HCT116 (cell line): Measurements from ENCODE around the gene BLTP3A. TPM values are rescaled to one million over a fixed set of nuclear protein-coding genes. Genes with fewer than 3 reads are reported as not detected.

Experiments used
- ATAC-seq: fragments of 200-7000 bp; cut with Tn5 transposase; 2 replicates; pipeline ENCODE4 v1.9.1; 2020; ENCODE audit warnings: mild to moderate bottlenecking, moderate library complexity
- BruUV-seq: library from RNA; stranded (reverse); fragments of 400-500 nt; replicated peaks from 2 replicates; lab custom pipeline; 2021; lab: Mats Ljungman, UMichigan
- CTCF ChIA-PET: fragments of 300-600 bp; sonication (Branson Sonifier 250); formaldehyde crosslinking; loops from one replicate; lab custom pipeline; 2021; ENCODE audit warnings: antibody characterized with exemption; lab: Charles Lee
- POLR2A ChIA-PET: fragments of 300-600, 350-600 bp; sonication (Branson Sonifier 250); formaldehyde crosslinking; loops from one replicate; lab custom pipeline; 2021; ENCODE audit warnings: antibody characterized with exemption; lab: Charles Lee
- RAD21 ChIA-PET, 2 experiments: fragments of 300-600 bp; sonication (Branson Sonifier 250); formaldehyde crosslinking; loops; one replicate each; lab custom pipeline; 2023; ENCODE audit warnings: low total read pairs in 2 of 2; ENCODE audit not compliant: uncharacterized antibody in 2 of 2, unreplicated experiment in 2 of 2, low non-redundant PET in 1 of 2; lab: Charles Lee
- DNase-seq: peaks from one replicate; pipeline ENCODE4 v3.0.0-alpha.2; 2010; ENCODE audit warnings: low read depth, low spot score
- H2AFZ ChIP-seq: fragments of 200-600 bp; shearing (Covaris generic), sonication (generic); 2 replicates; pipeline ENCODE4 v1.6.1; 2017; ENCODE audit warnings: low read depth, mixed run types, mixed read lengths, antibody characterized with exemption, low read length; ENCODE audit not compliant: poor library complexity, severe bottlenecking
- H3K27ac ChIP-seq: 2 replicates; pipeline ENCODE4 v1.5.1; 2012; ENCODE audit warnings: low read depth, low read length
- H3K27me3 ChIP-seq: fragments of 200-600 bp; sonication (generic); 2 replicates; pipeline ENCODE4 v1.6.1; 2016; ENCODE audit warnings: mixed run types, low read length, mixed read lengths; ENCODE audit not compliant: insufficient read depth
- H3K36me3 ChIP-seq, 2 experiments: fragments of 200-500 bp in 1 of 2; fragments of 200-600 bp in 1 of 2; sonication (Bioruptor generic) in 1 of 2; sonication (generic) in 1 of 2; 2 replicates each; pipeline versions ENCODE4 v1.5.1 to v1.6.1; 2014 to 2016; ENCODE audit warnings: low read length in 2 of 2, inconsistent platforms in 1 of 2, mixed read lengths in 1 of 2, mixed run types in 1 of 2; ENCODE audit not compliant: insufficient read depth in 2 of 2, control insufficient read depth in 1 of 2
- H3K4me1 ChIP-seq, 2 experiments: fragments of 200-600 bp in 1 of 2; sonication (generic) in 1 of 2; 2 replicates each; pipeline versions ENCODE4 v1.5.1 to v1.6.1; 2012 to 2017; ENCODE audit warnings: low read length in 2 of 2, inconsistent platforms in 1 of 2, mild to moderate bottlenecking in 1 of 2, mixed read lengths in 1 of 2, mixed run types in 1 of 2, moderate library complexity in 1 of 2; ENCODE audit not compliant: insufficient read depth in 2 of 2, control insufficient read depth in 1 of 2
- H3K4me2 ChIP-seq: fragments of 200-600 bp; sonication (generic); 2 replicates; pipeline ENCODE4 v1.6.1; 2017; ENCODE audit warnings: mixed run types, low read length, mixed read lengths
- H3K4me3 ChIP-seq, 2 experiments: fragments of 200-600 bp in 1 of 2; sonication (generic) in 1 of 2; replicated peaks in 1 of 2; 2 replicates each; pipeline ENCODE4 v1.5.1; 2011 to 2016; ENCODE audit warnings: low read length in 2 of 2, control low read depth in 1 of 2, low read depth in 1 of 2, mild to moderate bottlenecking in 1 of 2, mixed read lengths in 1 of 2, mixed run types in 1 of 2
- H3K79me2 ChIP-seq: fragments of 200-600 bp; sonication (generic); 2 replicates; pipeline ENCODE4 v1.6.1; 2017; ENCODE audit warnings: mild to moderate bottlenecking, mixed run types, low read length, moderate library complexity, mixed read lengths; ENCODE audit not compliant: insufficient read depth
- H3K9ac ChIP-seq: fragments of 200-600 bp; sonication (generic); 2 replicates; pipeline ENCODE4 v1.6.1; 2016; ENCODE audit warnings: low read length, mixed read lengths
- H3K9me2 ChIP-seq: fragments of 200-600 bp; sonication (generic), shearing (Covaris generic); 2 replicates; pipeline ENCODE4 v1.6.1; 2017; ENCODE audit warnings: mixed run types, mild to moderate bottlenecking, moderate library complexity; ENCODE audit not compliant: insufficient read depth
- H3K9me3 ChIP-seq, 2 experiments: fragments of 200-500 bp in 1 of 2; fragments of 200-600 bp in 1 of 2; sonication (Bioruptor generic) in 1 of 2; sonication (generic) in 1 of 2; 2 replicates each; pipeline ENCODE4 v1.6.1; 2014 to 2017; ENCODE audit warnings: low read length in 2 of 2, mixed read lengths in 2 of 2, inconsistent platforms in 1 of 2, low read depth in 1 of 2, mild to moderate bottlenecking in 1 of 2, mixed run types in 1 of 2, moderate library complexity in 1 of 2; ENCODE audit not compliant: control insufficient read depth in 1 of 2, insufficient read depth in 1 of 2
- H4K20me1 ChIP-seq: fragments of 200-600 bp; sonication (generic), shearing (Covaris generic); 2 replicates; pipeline ENCODE4 v1.6.1; 2017; ENCODE audit warnings: mixed run types, mild to moderate bottlenecking, moderate library complexity; ENCODE audit not compliant: insufficient read depth
- ATF3 ChIP-seq: IDR thresholded peaks from 2 replicates; pipeline ENCODE4 v1.6.1; 2012
- CBX3 ChIP-seq: IDR thresholded peaks from 2 replicates; pipeline ENCODE4 v1.6.1; 2012; ENCODE audit warnings: low read depth
- CEBPB ChIP-seq: IDR thresholded peaks from 2 replicates; pipeline ENCODE4 v1.6.1; 2012; ENCODE audit warnings: low read depth
- CTCF ChIP-seq, 3 experiments: fragments of 200-600 bp in 1 of 3; sonication (generic) in 1 of 3; IDR thresholded peaks in 2 of 3; conservative IDR thresholded peaks in 1 of 3; 2 replicates each; pipeline ENCODE4 v1.5.1; 2012 to 2017; ENCODE audit warnings: low read depth in 2 of 3, low read length in 2 of 3, antibody characterized with exemption in 1 of 3, borderline replicate concordance in 1 of 3, control low read depth in 1 of 3, mild to moderate bottlenecking in 1 of 3, mixed read lengths in 1 of 3, mixed run types in 1 of 3, moderate library complexity in 1 of 3; ENCODE audit not compliant: insufficient read depth in 1 of 3
- EGR1 ChIP-seq: IDR thresholded peaks from 2 replicates; pipeline ENCODE4 v1.6.1; 2012; ENCODE audit warnings: low read depth
- EZH2 ChIP-seq: fragments of 200-600 bp; sonication (generic); IDR thresholded peaks from 2 replicates; pipeline ENCODE4 v1.6.1; 2017; ENCODE audit warnings: antibody characterized with exemption, mixed run types
- FOSL1 ChIP-seq: IDR thresholded peaks from 2 replicates; pipeline ENCODE4 v1.6.1; 2012; ENCODE audit warnings: low read depth
- MAX ChIP-seq: IDR thresholded peaks from 2 replicates; pipeline ENCODE4 v1.6.1; 2012
- RAD21 ChIP-seq: IDR thresholded peaks from 2 replicates; pipeline ENCODE4 v1.6.1; 2012; ENCODE audit warnings: low read depth, mild to moderate bottlenecking
- REST ChIP-seq: IDR thresholded peaks from 2 replicates; pipeline ENCODE4 v1.6.1; 2012; ENCODE audit warnings: low read depth
- SRF ChIP-seq: IDR thresholded peaks from 2 replicates; pipeline ENCODE4 v1.6.1; 2012; ENCODE audit warnings: low read depth
- TCF7L2 ChIP-seq: IDR thresholded peaks from 2 replicates; pipeline ENCODE4 v1.7.0; 2011; ENCODE audit warnings: borderline replicate concordance, inconsistent platforms; ENCODE audit not compliant: insufficient read depth, insufficient read length; ENCODE audit errors: extremely low read depth
- YY1 ChIP-seq: IDR thresholded peaks from 2 replicates; pipeline ENCODE4 v1.6.1; 2011; ENCODE audit warnings: low read length, low read depth, moderate library complexity, mild to moderate bottlenecking; ENCODE audit not compliant: insufficient replicate concordance; ENCODE audit errors: extremely low read depth
- ZBTB33 ChIP-seq: IDR thresholded peaks from 2 replicates; pipeline ENCODE4 v1.6.1; 2011; ENCODE audit warnings: mild to moderate bottlenecking, low read length, moderate library complexity; ENCODE audit not compliant: insufficient replicate concordance; ENCODE audit errors: extremely low read depth
- ZFX ChIP-seq: fragments of 450-650 bp; IDR thresholded peaks from 2 replicates; pipeline ENCODE4 v1.6.1; 2017
- ZNF274 ChIP-seq: fragments of 200-500 bp; sonication (Bioruptor generic); IDR thresholded peaks from 2 replicates; pipeline ENCODE4 v1.6.1; 2014; ENCODE audit warnings: mild to moderate bottlenecking, low read depth, low read length, inconsistent platforms
- intact Hi-C: fragments of 100-400 bp; cut with micrococcal nuclease; formaldehyde crosslinking; loops from 2 replicates; pipeline ENCODE4 v1.10.0; 2022
- total RNA-seq: library from RNA; stranded (reverse); gene quantifications from one replicate; pipeline ENCODE4 v1.2.1, GENCODE V29; 2021; ENCODE audit not compliant: unreplicated experiment

The BLTP3A gene
- total RNA-seq, 1 experiment from 2014 or later, result 21.5 TPM

- intact Hi-C loops, result no loop called here
- POLR2A ChIA-PET, result no interaction called here
Measured at GRCh38 chr6:34834789-34835518, 43.1 kb downstream of the BLTP3A start.

More at GRCh38 chr6:34834789-34835518, 43.1 kb downstream of the BLTP3A start:
- no peak for TF ChIP-seq SRF
- TF ChIP-seq FOSL1, result no peak
- TF ChIP-seq RAD21, result no peak
- TF ChIP-seq MAX, result no peak
- no peak for TF ChIP-seq ZNF274
- no peak for TF ChIP-seq ATF3
- TF ChIP-seq CBX3, result no peak
- TF ChIP-seq ZFX, result no peak
- TF ChIP-seq EGR1, result no peak
- no peak for TF ChIP-seq ZBTB33
- TF ChIP-seq EZH2, result no peak
- no peak for TF ChIP-seq REST
- no peak for TF ChIP-seq CTCF (IDR thresholded peaks at IDR 0.05 in 2 of 3, conservative IDR thresholded peaks at IDR 0.05 in 1 of 3; ENCODE audit: borderline replicate concordance in 1 of 3, insufficient read depth in 1 of 3, low read depth in 2 of 3, low read length in 2 of 3)
- no peak for TF ChIP-seq TCF7L2
- TF ChIP-seq YY1, result no peak
- TF ChIP-seq CEBPB, result no peak
- H3K27ac ChIP-seq, result no peak overlapping the region
- no peak overlapping the region for H3K9ac ChIP-seq
- H3K79me2 ChIP-seq, result no peaks in the 10 kb centered on the region
- DNase-seq (no peak), ATAC-seq (no peak)
- RAD21 ChIA-PET, result no interaction called here
- no peak overlapping the region for H3K4me3 ChIP-seq
- peaks cover 0 to 13% of the 10 kb centered on the region in 2 experiments; a peak in 1 of 4 replicates for H3K4me1 ChIP-seq
- H3K9me2 ChIP-seq, result no peaks in the 10 kb centered on the region
- BruUV-seq, result no TSS peak
- H3K27me3 ChIP-seq, result no peaks in the 10 kb centered on the region
- H3K9me3 ChIP-seq, result no peaks in the 10 kb centered on the region
- H4K20me1 ChIP-seq, result no peaks in the 10 kb centered on the region
- H3K36me3 ChIP-seq, result peaks cover 4 to 23% of the 10 kb centered on the region in 2 experiments; a peak in 1 of 4 replicates
- no peak overlapping the region for H2AFZ ChIP-seq
- CTCF ChIA-PET, result no interaction called here
- H3K4me2 ChIP-seq, result no peak overlapping the region
